ENCODE data around the gene SHISA9. TPM values are rescaled to one million over a fixed set of nuclear protein-coding genes. Genes with fewer than 3 reads are reported as not detected.

Gene SHISA9
- total and polyA plus RNA-seq, 2 donors from 2014 or later = 0.95 to 2.8 TPM

DNA sequence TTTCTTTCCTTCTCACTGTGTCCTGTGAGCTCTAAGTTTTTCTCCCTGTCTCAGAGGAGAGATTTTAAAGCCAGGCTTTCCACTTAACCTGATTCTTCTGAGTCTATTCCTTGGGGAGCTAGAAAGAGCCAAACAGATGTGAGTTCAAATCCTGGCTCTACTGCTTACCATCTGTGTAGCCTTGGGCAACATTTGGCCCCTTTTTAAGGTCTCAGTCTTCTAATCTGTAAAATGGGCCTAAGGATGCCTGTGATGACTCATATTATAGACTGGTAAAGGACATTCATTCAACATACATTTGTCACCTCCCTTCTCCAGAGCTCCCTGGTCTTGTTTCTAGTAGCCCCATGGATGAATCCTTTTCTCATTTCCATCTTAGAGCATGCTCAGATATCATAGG lies 304.0 kb downstream of the SHISA9 start:
- no peak for FAIRE-seq

DNA sequence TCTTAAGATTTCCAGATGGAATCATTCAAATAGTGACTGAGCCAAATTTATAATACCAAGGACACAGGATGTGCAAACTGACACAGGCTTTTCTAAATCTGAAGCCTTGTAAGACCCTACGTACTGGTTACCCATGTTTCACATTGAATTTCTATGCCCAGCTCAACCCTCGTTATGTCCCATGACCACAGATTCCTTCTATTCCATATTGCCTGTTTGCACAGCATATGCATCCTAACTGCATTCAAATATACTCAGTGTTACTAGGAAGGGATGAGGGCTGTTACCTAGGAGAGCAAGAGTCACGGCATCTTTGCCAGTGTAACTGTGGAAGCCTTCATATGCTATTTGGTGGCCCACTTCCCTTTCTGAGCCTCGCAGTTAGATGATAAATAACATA lies 305.2 kb downstream of the SHISA9 start:
- FAIRE-seq (no peak), DNase-seq (no peak)
- TF ChIP-seq, protein P1, sequence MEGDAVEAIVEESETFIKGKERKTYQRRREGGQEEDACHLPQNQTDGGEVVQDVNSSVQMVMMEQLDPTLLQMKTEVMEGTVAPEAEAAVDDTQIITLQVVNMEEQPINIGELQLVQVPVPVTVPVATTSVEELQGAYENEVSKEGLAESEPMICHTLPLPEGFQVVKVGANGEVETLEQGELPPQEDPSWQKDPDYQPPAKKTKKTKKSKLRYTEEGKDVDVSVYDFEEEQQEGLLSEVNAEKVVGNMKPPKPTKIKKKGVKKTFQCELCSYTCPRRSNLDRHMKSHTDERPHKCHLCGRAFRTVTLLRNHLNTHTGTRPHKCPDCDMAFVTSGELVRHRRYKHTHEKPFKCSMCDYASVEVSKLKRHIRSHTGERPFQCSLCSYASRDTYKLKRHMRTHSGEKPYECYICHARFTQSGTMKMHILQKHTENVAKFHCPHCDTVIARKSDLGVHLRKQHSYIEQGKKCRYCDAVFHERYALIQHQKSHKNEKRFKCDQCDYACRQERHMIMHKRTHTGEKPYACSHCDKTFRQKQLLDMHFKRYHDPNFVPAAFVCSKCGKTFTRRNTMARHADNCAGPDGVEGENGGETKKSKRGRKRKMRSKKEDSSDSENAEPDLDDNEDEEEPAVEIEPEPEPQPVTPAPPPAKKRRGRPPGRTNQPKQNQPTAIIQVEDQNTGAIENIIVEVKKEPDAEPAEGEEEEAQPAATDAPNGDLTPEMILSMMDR (IDR thresholded peaks at IDR 0.05; ENCODE audit: borderline replicate concordance, extremely low read depth, insufficient read depth) = no peak
- Histone ChIP-seq H3K4me3 (ENCODE audit: low read length in 3 of 3) (no peak overlapping the region), H3K36me3 (ENCODE audit: control insufficient read depth in 2 of 3, insufficient read depth in 3 of 3, low read length in 3 of 3) (no peaks in the 10 kb centered on the region), H3K4me1 (ENCODE audit: control insufficient read depth in 2 of 3, insufficient read depth in 2 of 3, low read depth in 1 of 3, low read length in 3 of 3) (no peaks in the 10 kb centered on the region), H3K27me3 (ENCODE audit: control insufficient read depth, insufficient read depth, low read length) (no peaks in the 10 kb centered on the region), H3K9ac (ENCODE audit: low read length in 3 of 3) (no peak overlapping the region), H3K27ac (ENCODE audit: low read depth in 2 of 2, low read length in 2 of 2) (no peak overlapping the region), H3K9me3 (ENCODE audit: control insufficient read depth in 2 of 3, insufficient read depth in 1 of 3, low read length in 3 of 3) (no peaks in the 10 kb centered on the region)
- intact Hi-C loops (cut with DNase I) = no loop called here

More for the DNA sequence above, 304.0 kb downstream of the SHISA9 start:
- Histone ChIP-seq H3K9me3 (ENCODE audit: control insufficient read depth in 2 of 3, insufficient read depth in 1 of 3, low read length in 3 of 3) (no peaks in the 10 kb centered on the region), H3K27me3 (ENCODE audit: control insufficient read depth, insufficient read depth, low read length) (no peaks in the 10 kb centered on the region), H3K4me1 (ENCODE audit: control insufficient read depth in 2 of 3, insufficient read depth in 2 of 3, low read depth in 1 of 3, low read length in 3 of 3) (no peaks in the 10 kb centered on the region), H3K36me3 (ENCODE audit: control insufficient read depth in 2 of 3, insufficient read depth in 3 of 3, low read length in 3 of 3) (no peaks in the 10 kb centered on the region), H3K9ac (ENCODE audit: low read length in 3 of 3) (no peak overlapping the region), H3K27ac (ENCODE audit: low read depth in 2 of 2, low read length in 2 of 2) (no peak overlapping the region), H3K4me3 (ENCODE audit: low read length in 3 of 3) (no peak overlapping the region)
- intact Hi-C loops (cut with DNase I) = no loop called here
- no peak for DNase-seq
- TF ChIP-seq, protein P1 (IDR thresholded peaks at IDR 0.05; ENCODE audit: borderline replicate concordance, extremely low read depth, insufficient read depth) = no peak

DNA sequence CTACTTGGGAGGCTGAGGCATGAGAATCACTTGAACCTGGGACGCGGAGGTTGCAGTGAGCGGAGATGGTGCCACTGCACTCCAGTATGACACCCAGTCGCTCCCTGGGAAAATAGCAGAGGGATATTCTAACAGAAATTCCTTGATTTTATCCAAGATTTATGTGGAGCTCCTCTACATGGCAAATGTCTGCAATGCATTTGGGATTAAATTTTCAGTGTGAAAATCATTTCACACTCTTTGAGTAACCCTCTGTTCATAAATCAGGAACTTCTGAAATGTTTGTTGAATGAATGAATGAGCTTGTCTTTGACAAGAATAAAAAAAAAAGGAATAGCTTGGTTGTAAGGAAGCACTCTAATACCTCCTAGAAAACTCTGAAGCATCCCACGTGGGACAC lies 305.8 kb downstream of the SHISA9 start:
- Histone ChIP-seq H3K27ac (ENCODE audit: low read depth in 2 of 2, low read length in 2 of 2) (no peak overlapping the region), H3K36me3 (ENCODE audit: control insufficient read depth in 2 of 3, insufficient read depth in 3 of 3, low read length in 3 of 3) (no peaks in the 10 kb centered on the region), H3K4me3 (ENCODE audit: low read length in 3 of 3) (no peak overlapping the region), H3K27me3 (ENCODE audit: control insufficient read depth, insufficient read depth, low read length) (no peaks in the 10 kb centered on the region), H3K9me3 (ENCODE audit: control insufficient read depth in 2 of 3, insufficient read depth in 1 of 3, low read length in 3 of 3) (no peaks in the 10 kb centered on the region), H3K9ac (ENCODE audit: low read length in 3 of 3) (no peak overlapping the region), H3K4me1 (ENCODE audit: control insufficient read depth in 2 of 3, insufficient read depth in 2 of 3, low read depth in 1 of 3, low read length in 3 of 3) (no peaks in the 10 kb centered on the region)
- DNase-seq (no peak), FAIRE-seq (no peak)
- intact Hi-C loops (cut with DNase I) = no loop called here
- TF ChIP-seq, protein P1 (IDR thresholded peaks at IDR 0.05; ENCODE audit: borderline replicate concordance, extremely low read depth, insufficient read depth) = no peak

DNA sequence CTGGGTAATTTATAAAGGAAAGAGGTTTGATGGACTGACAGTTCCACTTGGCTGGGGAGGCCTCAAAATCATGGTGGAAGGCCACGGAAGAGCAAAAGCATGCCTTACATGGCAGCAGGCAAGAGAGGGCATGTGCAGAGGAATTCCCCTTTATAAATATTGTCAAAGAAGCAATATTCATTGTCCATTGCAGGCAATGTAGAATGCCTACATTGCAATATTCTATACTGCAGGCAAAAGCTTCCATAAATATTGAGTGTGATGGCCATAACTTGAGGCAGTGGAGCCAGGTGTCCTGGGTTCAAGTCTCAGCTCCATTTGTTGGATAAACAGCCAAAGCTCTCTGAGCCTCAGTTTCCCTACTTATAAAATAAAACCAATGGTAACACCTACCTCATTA lies 322.3 kb downstream of the SHISA9 start:
- Histone ChIP-seq H3K9ac (ENCODE audit: low read length in 3 of 3) (no peak overlapping the region), H3K9me3 (ENCODE audit: control insufficient read depth in 2 of 3, insufficient read depth in 1 of 3, low read length in 3 of 3) (no peaks in the 10 kb centered on the region), H3K36me3 (ENCODE audit: control insufficient read depth in 2 of 3, insufficient read depth in 3 of 3, low read length in 3 of 3) (no peaks in the 10 kb centered on the region), H3K4me3 (ENCODE audit: low read length in 3 of 3) (no peak overlapping the region), H3K4me1 (ENCODE audit: control insufficient read depth in 2 of 3, insufficient read depth in 2 of 3, low read depth in 1 of 3, low read length in 3 of 3) (no peaks in the 10 kb centered on the region), H3K27me3 (ENCODE audit: control insufficient read depth, insufficient read depth, low read length) (no peaks in the 10 kb centered on the region), H3K27ac (ENCODE audit: low read depth in 2 of 2, low read length in 2 of 2) (no peak overlapping the region)
- TF ChIP-seq, protein P1 (IDR thresholded peaks at IDR 0.05; ENCODE audit: borderline replicate concordance, extremely low read depth, insufficient read depth) = no peak
- FAIRE-seq = no peak
- no peak for DNase-seq
- intact Hi-C loops (cut with DNase I) = no loop called here

Measured in kidney (tissue), 14 donors.